Endothelial cell of umbilical vein (primary cell): ENCODE measurements around the gene ABI3BP. TPM values are rescaled to one million over a fixed set of nuclear protein-coding genes. Genes with fewer than 3 reads are reported as not detected.

Experiments
- BruUV-seq: library from RNA; stranded (reverse); fragments of 400-500 nt; replicated peaks from 2 replicates; lab custom pipeline; 2021; lab: Mats Ljungman, UMichigan
- CTCF ChIA-PET: fragments of 300-600, 350-600 bp; sonication (Branson Sonifier 250); formaldehyde crosslinking; loops from one replicate; lab custom pipeline; 2021; ENCODE audit warnings: antibody characterized with exemption, inconsistent platforms; lab: Charles Lee
- POLR2A ChIA-PET: fragments of 300-600, 350-600 bp; sonication (Branson Sonifier 250); formaldehyde crosslinking; loops from one replicate; lab custom pipeline; 2021; ENCODE audit warnings: antibody characterized with exemption, inconsistent platforms; lab: Charles Lee
- DNase-seq: peaks from one replicate; pipeline ENCODE4 v3.0.0-alpha.2; 2011; ENCODE audit warnings: low read depth, low spot score
- FAIRE-seq: peaks from 2 replicates; lab custom pipeline; 2011; peaks lifted over from hg19 to GRCh38; lab: Jason Lieb, UNC
- H2AFZ ChIP-seq: 2 replicates; pipeline ENCODE4 v1.6.0; 2012; ENCODE audit warnings: low read depth, low read length, control low read depth, inconsistent platforms
- H3K27ac ChIP-seq: 2 replicates; pipeline ENCODE4 v1.5.1; 2011; ENCODE audit warnings: low read depth, mild to moderate bottlenecking, control low read depth, low read length, moderate library complexity; ENCODE audit not compliant: insufficient read depth
- H3K27me3 ChIP-seq, 2 experiments: 2 replicates each; pipeline versions ENCODE4 v1.6.0 to v1.6.1; 2011; ENCODE audit warnings: low read length in 2 of 2, mixed read lengths in 1 of 2; ENCODE audit not compliant: control insufficient read depth in 2 of 2, insufficient read depth in 2 of 2
- H3K36me3 ChIP-seq, 2 experiments: 2 replicates in 1 of 2; 3 replicates in 1 of 2; pipeline ENCODE4 v1.5.1; 2011; ENCODE audit warnings: low read length in 2 of 2, mild to moderate bottlenecking in 1 of 2, moderate library complexity in 1 of 2; ENCODE audit not compliant: control insufficient read depth in 2 of 2, insufficient read depth in 2 of 2; ENCODE audit errors: extremely low read depth in 1 of 2
- H3K4me1 ChIP-seq: 3 replicates; pipeline ENCODE4 v1.5.1; 2011; ENCODE audit warnings: mild to moderate bottlenecking, low read length; ENCODE audit not compliant: control insufficient read depth, insufficient read depth; ENCODE audit errors: extremely low read depth
- H3K4me2 ChIP-seq: 2 replicates; pipeline ENCODE4 v1.6.1; 2011; ENCODE audit warnings: low read length, control low read depth, mixed read lengths; ENCODE audit not compliant: insufficient read depth
- H3K4me3 ChIP-seq, 3 experiments: fragments of 200-600 bp in 1 of 3; sonication (generic), shearing (Covaris generic) in 1 of 3; replicated peaks in 1 of 3; 2 replicates each; pipeline ENCODE4 v1.5.1; 2011 to 2016; ENCODE audit warnings: control low read depth in 3 of 3, low read length in 3 of 3, mild to moderate bottlenecking in 2 of 3, inconsistent platforms in 1 of 3, low read depth in 1 of 3, moderate library complexity in 1 of 3; ENCODE audit not compliant: insufficient read depth in 1 of 3
- H3K79me2 ChIP-seq: 2 replicates; pipeline ENCODE4 v1.6.0; 2012; ENCODE audit warnings: low read length, inconsistent platforms; ENCODE audit not compliant: control insufficient read depth, insufficient read depth
- H3K9ac ChIP-seq: replicated peaks from 2 replicates; pipeline ENCODE3; 2011; ENCODE audit warnings: low read length, control low read depth; ENCODE audit not compliant: insufficient read depth; ENCODE audit errors: extremely low read depth
- H3K9me1 ChIP-seq: replicated peaks from 3 replicates; pipeline ENCODE4 v1.6.0; 2011; ENCODE audit warnings: mild to moderate bottlenecking, low read length; ENCODE audit not compliant: control insufficient read depth, insufficient read depth; ENCODE audit errors: extremely low read depth
- H3K9me3 ChIP-seq: replicated peaks from 2 replicates; pipeline ENCODE4 v1.5.1; 2012; ENCODE audit warnings: low read length, inconsistent platforms; ENCODE audit not compliant: control insufficient read depth, insufficient read depth
- H4K20me1 ChIP-seq: replicated peaks from 2 replicates; pipeline ENCODE3; 2011; ENCODE audit warnings: mild to moderate bottlenecking, low read length; ENCODE audit not compliant: control insufficient read depth, insufficient read depth; ENCODE audit errors: extremely low read depth
- CTCF ChIP-seq, 2 donors: IDR thresholded peaks; 1 replicate in 1 of 2; 2 replicates in 1 of 2; pipeline ENCODE4 v1.5.1; 2011; ENCODE audit warnings: low read length in 2 of 2, mild to moderate bottlenecking in 2 of 2, moderate library complexity in 2 of 2, control low read depth in 1 of 2, inconsistent platforms in 1 of 2, low read depth in 1 of 2; ENCODE audit not compliant: insufficient read depth in 1 of 2; ENCODE audit errors: extremely low read depth in 1 of 2
- EZH2 ChIP-seq: IDR thresholded peaks from 2 replicates; pipeline ENCODE4 v1.6.1; 2012; ENCODE audit warnings: borderline replicate concordance, low read depth, mild to moderate bottlenecking, moderate library complexity, low read length, inconsistent platforms; ENCODE audit not compliant: severe bottlenecking
- FOS ChIP-seq: IDR thresholded peaks from 2 replicates; pipeline ENCODE4 v1.6.1; 2011; ENCODE audit warnings: mild to moderate bottlenecking, low read length, moderate library complexity, borderline replicate concordance; ENCODE audit not compliant: insufficient read depth
- GATA2 ChIP-seq: IDR thresholded peaks from 2 replicates; pipeline ENCODE4 v1.7.0; 2011; ENCODE audit warnings: low read depth, mild to moderate bottlenecking, moderate library complexity, mixed read lengths, low read length; ENCODE audit not compliant: insufficient read length, insufficient read depth
- JUN ChIP-seq: IDR thresholded peaks from 2 replicates; pipeline ENCODE4 v1.6.1; 2011; ENCODE audit warnings: borderline replicate concordance, low read depth; ENCODE audit not compliant: insufficient read length, insufficient read depth
- MYC ChIP-seq: IDR thresholded peaks from one replicate; pipeline ENCODE4 v1.6.1; 2011; ENCODE audit warnings: mild to moderate bottlenecking, low read depth, low read length
- POLR2A ChIP-seq: IDR thresholded peaks from 2 replicates; pipeline ENCODE4 v1.6.1; 2012; ENCODE audit warnings: low read depth, mild to moderate bottlenecking, control low read depth, low read length
- POLR2AphosphoS5 ChIP-seq: IDR thresholded peaks from 2 replicates; pipeline ENCODE4 v1.6.1; 2012; ENCODE audit warnings: low read depth, mild to moderate bottlenecking, control low read depth, low read length, moderate library complexity; ENCODE audit not compliant: insufficient read depth
- dilution Hi-C: fragments of 300-500 bp; cut with MboI; formaldehyde crosslinking; loops from one replicate; pipeline ENCODE4 v1.15.0; 2019; ENCODE audit warnings: low sequenced_read_pairs; ENCODE audit not compliant: extremely low pct_ligation_motif_present
- intact Hi-C: fragments of 100-400 bp; cut with micrococcal nuclease; formaldehyde crosslinking; loops from one replicate; pipeline ENCODE4 v1.10.0; 2022
- polyA plus RNA-seq, 4 experiments: library from polyadenylated mRNA; depleted of rRNA in 3 of 4; stranded (reverse) in 3 of 4; unstranded in 1 of 4; fragments of >200 nt; gene quantifications; 2 replicates each; pipeline versions ENCODE4 v1.2.1 to v1.2.3, GENCODE V29; 2011 to 2012; ENCODE audit warnings: missing spikeins in 1 of 4
- total RNA-seq: library from RNA; stranded (reverse); gene quantifications from 2 replicates; pipeline ENCODE4 v1.2.3, GENCODE V29; 2021
- TF ChIP-seq, protein P1 (sequence below): IDR thresholded peaks from 2 replicates; pipeline ENCODE4 v1.6.1; 2011; ENCODE audit not compliant: insufficient read depth, insufficient read length

ABI3BP gene
- total and polyA plus RNA-seq, 2 donors (not counting 3 experiments of a cell fraction or from before 2014, with no cell fraction given) = 78.1 to 106 TPM

GRCh38 chr3:100899440-100900091 lies 93.7 kb downstream of the ABI3BP start:
- peak overlapping the region; percentile 62 for H2AFZ ChIP-seq
- no peaks in the 10 kb centered on the region for H3K9me3 ChIP-seq
- peak overlapping the region; percentile 84 for H3K27ac ChIP-seq
- H3K79me2 ChIP-seq = no peaks in the 10 kb centered on the region
- H3K4me3 ChIP-seq = peak overlapping the region in 1 of 3 experiments; percentile 38
- dilution Hi-C loops = no loop called here
- H3K27me3 ChIP-seq = no peaks in the 10 kb centered on the region
- no TSS peak for BruUV-seq
- peaks cover 61% of the 10 kb centered on the region for H3K4me1 ChIP-seq
- no peaks in the 10 kb centered on the region for H3K36me3 ChIP-seq
- H3K9ac ChIP-seq = peak overlapping the region; percentile 70
- FAIRE-seq (peak; percentile 48), DNase-seq (peak; percentile 92)
- peak; percentile 19 for TF ChIP-seq POLR2A
- TF ChIP-seq POLR2AphosphoS5 = peak; percentile 38
- TF ChIP-seq EZH2 = no peak
- TF ChIP-seq JUN = peak; percentile 46
- intact Hi-C loops = loop anchor here (1.0 to 10.0 kb wide), 5 partner anchors 93 to 795 kb away; partner anchors contain the start of genes ABI3BP and TRMT10C
- POLR2A ChIA-PET = interaction anchor here (0.6 kb wide), 1 partner anchor 191 kb away, joined by 3 read pairs; the partner anchor contains the start of gene TFG
- H4K20me1 ChIP-seq = no peaks in the 10 kb centered on the region
- CTCF ChIA-PET = interaction anchor here (1.1 to 5.2 kb wide), 3 partner anchors 84 to 297 kb away, joined by 3 to 51 read pairs (median 3); no protein-coding TSS in a partner anchor
- peak overlapping the region; percentile 92 for H3K4me2 ChIP-seq
- no peaks in the 10 kb centered on the region for H3K9me1 ChIP-seq

DNA sequence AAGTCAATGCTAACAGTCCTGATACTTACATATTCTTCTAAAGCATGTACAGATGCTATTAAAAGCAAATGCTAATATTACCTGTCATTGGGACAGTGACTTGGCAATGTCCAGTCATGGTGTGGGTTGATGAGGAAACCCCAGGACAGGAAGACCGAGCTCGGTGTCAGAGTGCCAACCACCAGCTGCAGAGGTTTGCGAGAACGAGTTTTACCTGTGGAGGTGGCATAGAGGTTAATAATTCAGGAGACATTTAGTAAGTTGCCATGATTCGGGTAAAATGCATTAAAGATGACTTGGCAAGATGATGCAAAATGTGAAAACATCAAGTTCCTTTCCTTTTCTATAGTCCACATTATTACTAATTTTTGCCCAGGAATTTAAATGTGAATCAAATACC lies 94.5 kb downstream of the ABI3BP start:
- DNase-seq (peak; percentile 13), FAIRE-seq (no peak)
- Histone ChIP-seq H3K4me2 (peak overlapping the region; percentile 92), H3K27me3 (no peaks in the 10 kb centered on the region), H2AFZ (peak overlapping the region; percentile 39), H3K79me2 (no peaks in the 10 kb centered on the region), H3K36me3 (no peaks in the 10 kb centered on the region), H3K27ac (peak overlapping the region; percentile 84), H3K4me3 (peak overlapping the region in 1 of 3 experiments; percentile 38), H4K20me1 (no peaks in the 10 kb centered on the region), H3K9me1 (no peaks in the 10 kb centered on the region), H3K9me3 (no peaks in the 10 kb centered on the region), H3K4me1 (peaks cover 53% of the 10 kb centered on the region), H3K9ac (no peak overlapping the region)
- intact Hi-C loops = loop anchor here (1.0 to 10.0 kb wide), 3 partner anchors 174 to 796 kb away; partner anchors contain the start of gene TRMT10C
- ChIA-PET CTCF (interaction anchor here (1.0 to 5.2 kb wide), 3 partner anchors 23 to 298 kb away, joined by 3 to 51 read pairs (median 4); no protein-coding TSS in a partner anchor), POLR2A (no interaction called here)
- dilution Hi-C loops = no loop called here
- no TSS peak for BruUV-seq
- TF ChIP-seq EZH2 (no peak), FOS (no peak), GATA2 (no peak), POLR2A (no peak), POLR2AphosphoS5 (no peak), CTCF (IDR thresholded peaks at IDR 0.05; ENCODE audit: extremely low read depth in 1 of 2, insufficient read depth in 1 of 2, low read depth in 1 of 2, low read length in 2 of 2) (no peak), JUN (no peak), MYC (no peak)
- TF ChIP-seq, protein P1, sequence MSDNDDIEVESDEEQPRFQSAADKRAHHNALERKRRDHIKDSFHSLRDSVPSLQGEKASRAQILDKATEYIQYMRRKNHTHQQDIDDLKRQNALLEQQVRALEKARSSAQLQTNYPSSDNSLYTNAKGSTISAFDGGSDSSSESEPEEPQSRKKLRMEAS = no peak
